Body of pancreas (tissue), 4 donors: Measurements from ENCODE around the gene ST3GAL3. TPM values are rescaled to one million over a fixed set of nuclear protein-coding genes. Genes with fewer than 3 reads are reported as not detected.

ENCODE experiments used
- ATAC-seq: fragments of 150-250 bp; one replicate; pipeline ENCODE4 v1.9.1; 2016
- DNase-seq, 4 donors: peaks; one replicate each; pipeline ENCODE4 v3.0.0-alpha.2; 2019
- H3K27ac ChIP-seq, 4 donors: fragments of 200-600 bp; sonication (generic); 1 replicate in 3 of 4; 2 replicates in 1 of 4; pipeline versions ENCODE4 v1.5.1 to v1.6.1; 2016 to 2019; ENCODE audit warnings: mild to moderate bottlenecking in 1 of 4, mixed read lengths in 1 of 4, moderate library complexity in 1 of 4
- H3K27me3 ChIP-seq, 2 donors: fragments of 200-600 bp; sonication (generic); one replicate each; pipeline ENCODE4 v1.6.0; 2016; ENCODE audit warnings: mild to moderate bottlenecking in 1 of 2
- H3K36me3 ChIP-seq, 2 donors: fragments of 200-600 bp; sonication (generic); replicated peaks in 1 of 2; 2 replicates each; pipeline ENCODE4 v1.5.1; 2016; ENCODE audit warnings: low read depth in 2 of 2; ENCODE audit not compliant: insufficient read depth in 1 of 2
- H3K4me1 ChIP-seq: fragments of 200-600 bp; sonication (generic); one replicate; pipeline ENCODE4 v1.6.0; 2016
- H3K4me3 ChIP-seq, 2 donors: fragments of 200-600 bp; sonication (generic); 1 replicate in 1 of 2; 2 replicates in 1 of 2; pipeline ENCODE4 v1.5.1; 2016 to 2019
- H3K9me3 ChIP-seq, 3 donors: fragments of 200-600 bp; sonication (generic); 1 replicate in 2 of 3; 2 replicates in 1 of 3; pipeline ENCODE4 v1.5.1; 2016
- POLR2A ChIP-seq, 3 donors: fragments of 450-650 bp; IDR thresholded peaks; one replicate each; pipeline ENCODE4 v1.6.1; 2016; ENCODE audit warnings: antibody characterized with exemption in 3 of 3, mild to moderate bottlenecking in 2 of 3
- WGBS, 2 donors: methylation state at CpG; one replicate each; pipeline ENCODE4 v1.1.5; 2017; 5-methylcytosine and 5-hydroxymethylcytosine counted together
- intact Hi-C: fragments of 100-400 bp; cut with DNase I; formaldehyde crosslinking; loops from one replicate; pipeline ENCODE4 v1.15.1; 2023
- total RNA-seq, 2 donors: library from RNA; depleted of rRNA; stranded (reverse); fragments of >200 nt; gene quantifications; one replicate each; pipeline ENCODE4 v1.1.0, GENCODE V29; 2016
- TF ChIP-seq, protein P1 (sequence below), 7 experiments: fragments of 450-650 bp in 4 of 7; fragments of 200-600 bp in 3 of 7; sonication (generic) in 3 of 7; IDR thresholded peaks; one replicate each; pipeline ENCODE4 v1.5.1; 2016 to 2019; ENCODE audit warnings: antibody characterized with exemption in 7 of 7

Gene ST3GAL3
- total RNA-seq, 2 donors from 2014 or later, result 14.5 to 15.2 TPM

DNA sequence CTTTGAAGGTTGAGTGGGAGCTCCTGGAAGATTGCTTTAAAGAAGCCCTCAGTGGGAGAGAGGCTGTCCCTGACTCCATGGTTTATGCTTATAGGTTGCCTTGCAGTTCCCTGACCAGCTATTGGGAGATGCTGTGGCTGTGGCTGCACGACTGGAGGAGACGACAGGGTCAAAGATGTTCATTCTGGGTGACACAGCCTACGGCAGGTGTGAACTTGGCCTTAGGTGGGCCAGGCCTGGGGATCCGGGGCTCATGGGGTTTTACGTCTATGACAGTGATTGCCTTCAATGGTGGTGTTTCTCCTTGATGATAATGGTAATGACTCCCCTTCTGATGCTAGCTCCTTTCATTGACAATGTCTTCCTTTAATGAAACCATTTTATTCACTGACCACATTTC is 263.2 kb downstream of the ST3GAL3 start:
- Histone ChIP-seq H3K27me3 (no peaks in the 10 kb centered on the region), H3K4me1 (peaks cover 28% of the 10 kb centered on the region), H3K36me3 (no peaks in the 10 kb centered on the region), H3K27ac (no peak overlapping the region), H3K9me3 (no peaks in the 10 kb centered on the region), H3K4me3 (peak overlapping the region; percentile 21 to 94)
- TF ChIP-seq, protein P1, sequence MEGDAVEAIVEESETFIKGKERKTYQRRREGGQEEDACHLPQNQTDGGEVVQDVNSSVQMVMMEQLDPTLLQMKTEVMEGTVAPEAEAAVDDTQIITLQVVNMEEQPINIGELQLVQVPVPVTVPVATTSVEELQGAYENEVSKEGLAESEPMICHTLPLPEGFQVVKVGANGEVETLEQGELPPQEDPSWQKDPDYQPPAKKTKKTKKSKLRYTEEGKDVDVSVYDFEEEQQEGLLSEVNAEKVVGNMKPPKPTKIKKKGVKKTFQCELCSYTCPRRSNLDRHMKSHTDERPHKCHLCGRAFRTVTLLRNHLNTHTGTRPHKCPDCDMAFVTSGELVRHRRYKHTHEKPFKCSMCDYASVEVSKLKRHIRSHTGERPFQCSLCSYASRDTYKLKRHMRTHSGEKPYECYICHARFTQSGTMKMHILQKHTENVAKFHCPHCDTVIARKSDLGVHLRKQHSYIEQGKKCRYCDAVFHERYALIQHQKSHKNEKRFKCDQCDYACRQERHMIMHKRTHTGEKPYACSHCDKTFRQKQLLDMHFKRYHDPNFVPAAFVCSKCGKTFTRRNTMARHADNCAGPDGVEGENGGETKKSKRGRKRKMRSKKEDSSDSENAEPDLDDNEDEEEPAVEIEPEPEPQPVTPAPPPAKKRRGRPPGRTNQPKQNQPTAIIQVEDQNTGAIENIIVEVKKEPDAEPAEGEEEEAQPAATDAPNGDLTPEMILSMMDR (IDR thresholded peaks at IDR 0.05), result no peak
- no peak for TF ChIP-seq POLR2A (IDR thresholded peaks at IDR 0.05)
- intact Hi-C loops, result no loop called here
- WGBS, 2 donors, result 29 to 47% methylated on average over 5 of the region's 5 CpGs
- no peak for DNase-seq
- no peak for ATAC-seq

DNA sequence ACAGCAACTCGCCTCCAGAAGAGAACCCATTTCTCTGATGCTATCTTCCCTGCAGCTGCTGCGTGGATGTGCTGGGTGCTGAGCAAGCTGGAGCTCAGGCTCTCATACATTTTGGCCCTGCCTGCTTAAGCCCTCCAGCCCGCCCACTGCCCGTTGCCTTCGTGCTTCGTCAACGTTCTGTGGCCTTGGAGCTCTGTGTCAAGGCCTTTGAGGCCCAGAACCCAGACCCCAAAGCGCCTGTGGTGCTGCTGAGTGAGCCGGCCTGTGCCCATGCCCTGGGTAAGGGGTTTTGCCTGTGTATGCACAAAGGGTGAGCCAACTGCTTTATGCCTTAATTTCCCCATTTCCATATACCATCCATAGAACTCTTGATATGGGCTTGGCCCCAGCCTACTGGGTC is 263.6 kb downstream of the ST3GAL3 start:
- no peak overlapping the region for H3K27ac ChIP-seq
- WGBS, 2 donors, result 57 to 63% methylated on average over 8 to 9 of the region's 9 CpGs
- DNase-seq, result no peak
- no peaks in the 10 kb centered on the region for H3K27me3 ChIP-seq
- H3K36me3 ChIP-seq, result no peaks in the 10 kb centered on the region
- intact Hi-C loops, result no loop called here
- H3K4me1 ChIP-seq, result peaks cover 32% of the 10 kb centered on the region
- H3K9me3 ChIP-seq, result no peaks in the 10 kb centered on the region
- no peak for TF ChIP-seq POLR2A (IDR thresholded peaks at IDR 0.05)
- TF ChIP-seq, protein P1 (IDR thresholded peaks at IDR 0.05), result no peak
- ATAC-seq, result no peak
- H3K4me3 ChIP-seq, result no peak overlapping the region

DNA sequence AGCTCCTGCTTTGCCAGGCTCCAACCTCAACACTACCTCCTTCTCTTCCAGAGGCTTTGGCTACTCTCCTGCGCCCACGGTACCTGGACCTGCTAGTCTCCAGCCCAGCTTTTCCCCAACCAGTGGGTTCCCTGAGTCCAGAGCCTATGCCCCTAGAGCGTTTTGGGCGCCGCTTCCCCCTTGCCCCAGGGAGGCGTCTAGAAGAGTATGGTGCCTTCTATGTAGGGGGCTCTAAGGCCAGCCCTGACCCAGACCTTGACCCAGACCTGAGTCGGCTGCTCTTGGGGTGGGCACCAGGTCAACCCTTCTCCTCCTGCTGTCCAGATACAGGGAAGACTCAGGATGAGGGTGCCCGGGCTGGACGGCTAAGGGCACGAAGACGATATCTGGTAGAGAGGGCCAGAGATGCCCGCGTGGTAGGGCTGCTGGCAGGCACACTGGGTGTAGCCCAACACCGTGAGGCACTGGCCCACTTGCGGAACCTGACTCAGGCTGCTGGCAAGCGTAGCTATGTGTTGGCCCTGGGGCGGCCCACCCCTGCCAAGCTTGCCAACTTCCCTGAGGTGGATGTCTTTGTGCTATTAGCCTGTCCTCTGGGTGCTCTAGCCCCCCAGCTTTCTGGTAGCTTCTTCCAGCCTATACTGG is 264.1 kb downstream of the ST3GAL3 start:
- TF ChIP-seq, protein P1 (IDR thresholded peaks at IDR 0.05), result no peak
- TF ChIP-seq POLR2A (IDR thresholded peaks at IDR 0.05), result no peak
- no peak for ATAC-seq
- 92 to 93% methylated on average over 11 to 17 of the region's 17 CpGs for WGBS, 2 donors

DNA sequence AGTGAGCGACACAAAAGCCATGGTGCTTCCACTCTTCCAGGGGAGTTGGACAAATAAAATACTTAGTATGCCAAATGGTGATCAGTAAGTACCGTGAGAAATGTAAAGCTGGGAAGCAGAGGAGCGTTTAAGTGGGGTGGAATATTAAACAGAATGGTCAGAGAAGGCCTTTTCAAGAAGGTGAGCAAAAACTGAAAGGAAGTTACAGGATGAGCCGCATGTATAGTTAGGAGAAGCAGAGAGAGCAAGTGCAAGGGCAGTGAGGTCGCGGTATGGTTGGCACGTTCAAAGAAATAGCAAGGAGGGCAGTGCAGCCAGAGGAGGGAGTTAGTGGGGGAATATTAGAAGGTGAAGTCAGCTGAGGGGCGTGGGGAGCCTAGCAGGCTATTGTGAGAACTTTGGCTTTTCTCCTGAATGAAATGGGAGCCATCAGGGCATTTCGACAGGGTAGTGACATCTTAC is 266.7 kb downstream of the ST3GAL3 start:
- H3K36me3 ChIP-seq, result peaks cover 0 to 4% of the 10 kb centered on the region in 2 donors
- no peak for TF ChIP-seq POLR2A (IDR thresholded peaks at IDR 0.05)
- TF ChIP-seq, protein P1 (IDR thresholded peaks at IDR 0.05), result no peak
- WGBS, 2 donors, result 22 to 23% methylated on average over 9 of the region's 9 CpGs
- ATAC-seq (no peak), DNase-seq (no peak)
- peaks cover 61% of the 10 kb centered on the region for H3K4me1 ChIP-seq
- peak overlapping the region; percentile 88 to 98 (median 94) for H3K27ac ChIP-seq
- H3K9me3 ChIP-seq, result no peaks in the 10 kb centered on the region
- H3K27me3 ChIP-seq, result no peaks in the 10 kb centered on the region
- intact Hi-C loops, result no loop called here
- peak overlapping the region; percentile 22 to 90 for H3K4me3 ChIP-seq

More for the DNA sequence above, 264.1 kb downstream of the ST3GAL3 start:
- Histone ChIP-seq H3K36me3 (no peaks in the 10 kb centered on the region), H3K4me3 (no peak overlapping the region), H3K27ac (no peak overlapping the region), H3K27me3 (no peaks in the 10 kb centered on the region), H3K9me3 (no peaks in the 10 kb centered on the region), H3K4me1 (peaks cover 37% of the 10 kb centered on the region)
- no peak for DNase-seq
- intact Hi-C loops, result no loop called here
